HG02884 (cell line): ENCODE measurements around the gene ZDHHC7.
A peak's percentile ranks its signal among the peaks of the same experiment; 100 is the strongest.
"Not testable (repeated sequence)": the region's sequence is repeated elsewhere in the genome, so short reads cannot be mapped to it uniquely, and the experiment has no call there.

Source experiments
- ATAC-seq: cut with Tn5 transposase; IDR thresholded peaks from one replicate; pipeline ENCODE4 v1.9.1; 2021; ENCODE audit warnings: mild to moderate bottlenecking, moderate library complexity; ENCODE audit not compliant: unreplicated experiment

Gene ZDHHC7, protein sequence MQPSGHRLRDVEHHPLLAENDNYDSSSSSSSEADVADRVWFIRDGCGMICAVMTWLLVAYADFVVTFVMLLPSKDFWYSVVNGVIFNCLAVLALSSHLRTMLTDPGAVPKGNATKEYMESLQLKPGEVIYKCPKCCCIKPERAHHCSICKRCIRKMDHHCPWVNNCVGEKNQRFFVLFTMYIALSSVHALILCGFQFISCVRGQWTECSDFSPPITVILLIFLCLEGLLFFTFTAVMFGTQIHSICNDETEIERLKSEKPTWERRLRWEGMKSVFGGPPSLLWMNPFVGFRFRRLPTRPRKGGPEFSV

DNA sequence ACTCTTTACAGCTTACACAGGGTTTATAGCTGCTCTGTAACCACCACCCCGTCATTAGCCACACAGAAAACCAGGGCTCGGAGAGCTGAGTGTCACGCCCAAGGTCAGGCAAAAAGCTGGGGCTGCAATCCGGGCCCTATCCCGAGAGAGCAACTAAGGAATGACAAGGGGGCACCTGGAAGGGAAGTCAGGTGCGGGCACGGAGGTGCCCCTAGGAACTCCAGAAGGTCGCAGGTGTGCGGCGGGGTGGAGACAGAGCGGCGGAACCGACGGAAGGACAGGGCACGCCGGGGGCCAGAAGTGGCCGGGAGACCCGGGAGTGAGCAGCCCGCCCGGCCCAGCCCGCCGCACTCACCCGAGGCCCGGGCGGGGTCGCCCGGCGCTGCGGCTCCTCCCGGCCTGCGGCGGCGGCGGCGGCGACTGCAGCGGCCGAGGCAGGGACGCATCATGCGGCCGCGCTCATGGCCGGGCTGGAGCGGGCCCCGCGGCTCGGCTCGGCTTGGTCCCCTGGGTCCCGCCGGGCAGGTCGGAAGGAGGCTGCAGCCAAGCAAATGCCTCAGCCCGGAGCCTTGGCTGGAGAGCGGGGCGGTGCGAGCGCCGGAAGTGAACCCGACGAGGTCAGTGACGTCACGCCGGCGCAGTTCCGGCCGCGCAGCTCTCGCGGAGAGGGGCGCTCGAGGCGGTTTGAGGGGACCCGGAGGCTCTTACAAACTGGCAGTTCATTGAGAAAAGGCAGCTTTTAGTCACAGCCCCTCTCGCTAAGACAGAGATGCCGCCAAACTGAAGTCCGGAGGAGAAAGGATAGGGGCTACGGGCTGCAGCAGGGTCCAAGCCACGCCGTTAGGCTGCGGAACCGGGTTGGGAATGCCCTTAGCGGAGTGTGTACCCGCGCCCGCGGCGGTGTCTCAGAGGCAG lies at the start of gene ZDHHC7:
Gene ZDHHC7 (minus strand): TSS at position 605 of the 915 bp plus-strand sequence. CDS start 20,917 bp downstream, outside the sequence.
- ATAC-seq: peak; percentile 86

DNA sequence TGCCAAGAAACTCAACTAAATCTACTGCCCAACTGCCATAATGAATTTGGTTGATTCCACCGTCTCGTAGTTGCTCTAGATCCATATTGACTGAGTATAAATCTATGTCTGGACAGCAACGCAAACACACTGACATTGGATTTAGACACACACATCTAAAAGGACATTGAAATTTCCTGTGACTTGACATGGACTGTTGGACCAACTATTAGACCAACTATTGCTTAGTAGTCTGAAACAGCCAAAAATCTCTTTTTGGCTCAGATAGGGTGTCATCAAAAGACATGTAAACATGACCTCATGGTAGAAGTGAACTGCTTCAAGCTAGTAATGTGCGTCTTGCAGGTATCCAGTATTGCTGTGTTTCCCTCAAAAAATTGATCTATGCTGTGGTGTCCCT lies 47.6 kb upstream of the ZDHHC7 start:
- no peak for ATAC-seq

DNA sequence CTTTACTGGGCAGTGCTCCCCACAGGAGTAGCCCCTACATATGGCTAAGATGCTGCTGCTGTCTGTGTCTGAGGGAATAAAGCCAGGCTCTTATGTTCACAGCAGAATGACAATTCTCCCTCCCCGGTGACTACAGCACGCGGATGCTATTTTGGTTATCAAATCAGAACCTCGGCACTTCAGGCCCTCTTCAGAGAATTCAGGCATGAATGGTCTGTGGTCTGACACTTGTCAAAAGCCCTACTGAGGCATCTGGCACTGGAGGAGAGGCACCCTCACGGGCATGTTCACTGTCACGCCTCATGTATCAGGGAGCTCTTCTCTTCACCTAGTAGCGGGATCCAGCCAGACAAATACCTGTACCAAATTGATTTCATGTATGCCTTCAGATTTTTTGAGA lies 46.6 kb upstream of the ZDHHC7 start:
- ATAC-seq: no peak

DNA sequence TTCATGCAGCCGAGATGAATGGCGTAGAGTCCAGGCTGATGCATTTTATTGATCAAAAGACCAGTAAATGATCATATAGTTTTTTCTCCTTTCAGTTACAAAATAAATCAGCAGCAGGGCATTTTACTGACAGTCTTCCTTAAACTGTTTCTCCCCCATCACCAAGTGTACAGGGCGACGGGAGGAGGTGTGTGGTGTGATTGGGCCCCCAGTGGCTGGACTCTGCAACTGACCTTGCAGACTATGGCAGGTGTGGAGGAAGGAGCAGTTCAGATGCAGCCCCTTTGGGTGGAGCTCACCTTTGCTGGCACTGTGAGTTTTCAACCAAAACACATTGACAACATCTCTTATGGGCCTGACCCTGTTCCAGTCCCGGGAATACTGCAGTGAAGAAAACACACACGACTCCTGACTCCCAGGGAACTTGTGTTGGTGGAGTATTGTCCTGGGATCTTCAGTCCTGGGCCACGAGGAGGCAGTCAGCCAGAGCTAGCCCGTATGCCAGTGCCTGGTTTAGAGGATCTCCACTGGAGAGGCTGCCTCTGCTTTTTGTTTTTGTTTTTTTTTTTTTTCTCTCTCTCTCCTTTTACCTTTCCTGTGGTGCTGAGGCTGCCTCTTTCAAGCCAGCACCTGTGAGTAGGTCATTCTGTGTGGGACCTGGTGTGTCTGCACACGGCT lies 46.0 kb upstream of the ZDHHC7 start:
- ATAC-seq: no peak

DNA sequence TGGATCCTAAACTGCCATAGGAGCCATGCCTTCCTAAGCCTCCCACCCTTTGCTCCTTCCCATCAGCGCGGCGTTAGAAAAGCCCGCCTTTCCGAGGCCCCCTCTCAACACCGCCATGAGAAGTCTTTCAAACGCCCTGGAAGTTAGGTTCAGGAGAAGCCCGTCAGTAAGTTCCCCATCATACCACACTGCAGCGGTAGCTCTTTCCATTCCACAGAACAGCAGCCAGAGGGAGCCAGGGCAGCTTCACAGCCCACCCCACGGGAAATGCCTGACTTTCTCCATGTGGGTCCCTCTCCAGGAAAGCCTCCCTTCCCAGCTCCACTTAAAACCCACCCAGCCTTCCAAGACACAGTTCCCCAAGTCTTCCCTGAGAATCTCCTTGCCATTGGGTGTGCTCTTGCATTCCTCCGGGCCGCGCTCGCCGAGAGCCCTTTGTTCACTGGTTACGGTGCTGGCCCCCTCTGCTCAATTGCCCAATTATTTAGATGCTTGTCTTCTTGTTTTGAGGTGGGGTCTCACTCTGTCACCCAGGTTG lies 44.9 kb upstream of the ZDHHC7 start:
- ATAC-seq: no peak

DNA sequence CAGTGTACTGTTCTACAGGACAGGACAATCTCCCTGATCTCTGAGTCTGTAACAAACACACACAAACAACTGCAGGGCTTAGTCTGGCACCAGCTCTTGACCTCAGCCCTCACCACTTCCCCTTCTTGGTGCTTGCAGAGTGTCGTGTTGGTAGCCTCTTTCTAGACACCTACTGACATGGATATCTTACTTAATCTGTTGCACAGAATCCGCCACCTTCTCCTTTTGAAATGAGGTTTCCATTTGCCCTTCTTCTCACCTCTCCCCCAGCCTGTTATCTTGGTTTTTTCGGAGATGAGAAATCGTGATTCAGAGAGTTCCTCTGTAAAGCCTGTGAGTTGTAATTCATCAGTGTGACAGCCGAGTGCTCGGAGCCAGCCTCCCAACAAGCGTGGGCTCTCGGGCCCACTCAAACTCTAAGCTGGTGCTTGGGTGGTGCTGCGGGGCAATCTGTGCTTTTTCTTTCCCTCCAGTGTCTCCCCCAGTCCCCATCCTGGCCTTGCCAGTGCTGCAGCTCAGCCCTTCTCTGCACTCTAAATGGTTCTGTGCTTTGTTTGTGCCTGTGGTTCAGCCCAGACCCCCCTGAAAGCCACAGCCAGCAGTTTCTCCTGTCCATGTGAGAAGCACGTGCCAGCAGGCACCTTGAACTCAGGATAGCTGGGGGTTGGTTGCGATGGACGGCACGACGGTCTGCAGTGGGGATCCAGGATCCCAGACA lies 44.3 kb upstream of the ZDHHC7 start:
- peak; percentile 80 for ATAC-seq

DNA sequence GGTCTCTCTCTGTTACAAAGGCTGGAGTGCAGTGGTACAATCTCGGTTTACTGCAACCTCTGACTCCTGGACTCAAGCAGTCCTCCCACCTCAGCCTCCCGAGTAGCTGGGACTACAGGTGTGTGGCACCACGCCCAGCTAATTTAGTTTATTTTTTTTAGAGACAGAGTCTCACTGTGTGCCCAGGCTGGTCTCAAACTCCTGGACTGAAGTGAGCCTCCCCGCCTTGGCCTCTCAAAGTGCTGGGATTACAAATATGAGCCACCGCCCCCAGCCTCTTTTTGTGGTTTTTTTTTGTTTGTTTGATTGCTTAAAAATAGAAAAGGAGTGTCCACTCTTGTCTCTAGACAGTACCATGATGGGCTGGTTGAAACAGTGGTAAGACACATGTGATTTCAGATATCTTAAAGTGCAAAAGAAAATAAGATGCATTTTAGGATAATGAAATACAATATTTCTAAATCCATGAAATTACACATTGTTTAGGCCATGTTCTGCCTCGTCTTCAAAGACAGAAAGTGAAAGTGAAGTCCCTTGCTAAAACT lies 43.7 kb upstream of the ZDHHC7 start:
- ATAC-seq: no peak

DNA sequence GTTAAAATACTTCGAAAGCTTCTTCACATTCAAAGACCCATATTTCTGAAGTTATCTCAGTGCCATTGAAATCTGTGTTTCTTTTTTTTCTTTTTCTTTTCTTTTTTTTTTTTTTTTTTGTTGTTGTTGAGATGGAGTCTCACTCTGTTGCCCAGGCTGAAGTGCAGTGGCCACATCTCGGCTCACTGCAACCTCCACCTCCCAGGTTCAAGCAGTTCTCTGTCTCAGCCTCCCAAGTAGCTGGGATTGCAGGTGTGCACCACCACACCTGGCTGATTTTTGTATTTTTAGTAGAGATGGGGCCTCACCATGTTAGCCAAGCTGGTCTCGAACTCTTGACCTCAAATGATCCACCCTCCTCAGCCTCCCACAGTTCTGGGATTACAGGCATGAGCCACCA lies 43.0 kb upstream of the ZDHHC7 start:
- ATAC-seq: not testable (repeated sequence)

DNA sequence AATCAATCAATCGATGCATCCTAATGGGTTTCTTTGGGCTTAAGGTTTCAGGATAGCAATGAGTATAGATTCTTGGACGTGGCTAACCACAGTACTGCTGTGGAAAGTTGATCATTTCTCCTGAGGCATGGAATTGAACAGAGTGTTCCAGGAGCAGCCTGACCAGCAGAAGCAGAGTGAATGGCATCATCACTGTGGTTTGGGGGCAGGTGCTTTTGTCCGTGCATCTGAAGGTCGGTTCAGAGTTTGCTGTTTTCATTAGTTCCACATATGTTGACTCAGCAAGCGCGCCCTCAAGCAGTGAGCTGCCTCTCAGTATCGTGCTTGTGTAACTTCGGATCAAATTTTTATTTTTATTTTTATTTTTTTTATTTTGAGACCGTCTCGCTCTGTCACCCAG lies 41.2 kb upstream of the ZDHHC7 start:
- no peak for ATAC-seq

DNA sequence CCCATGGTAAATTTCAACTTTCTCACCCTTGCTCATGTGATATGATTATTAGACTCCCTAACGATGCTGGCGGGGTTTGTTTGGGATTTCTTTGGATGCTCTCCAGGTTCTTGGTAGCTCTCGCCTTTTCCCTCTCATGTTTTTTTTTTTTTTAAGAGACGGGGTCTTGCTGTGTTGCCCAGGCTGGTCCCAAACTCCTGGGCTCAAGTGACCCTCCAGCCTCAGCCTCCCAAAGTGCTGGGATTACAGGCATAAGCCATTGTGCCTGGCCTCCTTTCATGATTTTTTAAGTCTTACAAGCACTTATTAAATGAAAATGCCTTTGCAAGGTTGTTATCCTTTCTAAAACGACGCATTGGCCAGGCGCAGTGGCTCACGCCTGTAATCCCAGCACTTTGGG lies 40.3 kb upstream of the ZDHHC7 start:
- no peak for ATAC-seq

DNA sequence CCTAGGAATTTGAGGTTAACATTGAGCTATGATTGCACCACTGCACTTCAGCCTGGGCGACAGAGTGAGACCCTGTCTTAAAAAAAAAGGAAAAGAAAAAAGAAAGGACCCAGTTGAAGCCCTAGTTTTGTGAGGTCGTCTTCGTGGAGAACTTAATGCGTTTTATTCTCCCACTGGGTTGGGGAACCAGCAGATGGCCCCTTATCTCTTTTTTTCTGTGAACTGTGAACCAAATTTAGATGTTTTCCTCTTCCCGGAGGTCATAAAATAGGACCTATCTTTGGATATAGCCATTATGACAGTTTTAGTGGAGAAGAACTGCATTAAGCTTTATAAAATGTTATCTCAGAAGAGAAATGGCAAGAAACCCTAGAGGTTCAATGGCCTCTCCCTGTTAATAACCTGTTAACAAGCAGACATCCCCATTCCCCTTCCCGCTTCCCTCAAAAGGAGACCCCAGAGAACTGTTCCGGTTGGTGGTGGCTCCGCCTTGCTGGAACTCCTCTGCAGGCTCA lies 39.8 kb upstream of the ZDHHC7 start:
- no peak for ATAC-seq

DNA sequence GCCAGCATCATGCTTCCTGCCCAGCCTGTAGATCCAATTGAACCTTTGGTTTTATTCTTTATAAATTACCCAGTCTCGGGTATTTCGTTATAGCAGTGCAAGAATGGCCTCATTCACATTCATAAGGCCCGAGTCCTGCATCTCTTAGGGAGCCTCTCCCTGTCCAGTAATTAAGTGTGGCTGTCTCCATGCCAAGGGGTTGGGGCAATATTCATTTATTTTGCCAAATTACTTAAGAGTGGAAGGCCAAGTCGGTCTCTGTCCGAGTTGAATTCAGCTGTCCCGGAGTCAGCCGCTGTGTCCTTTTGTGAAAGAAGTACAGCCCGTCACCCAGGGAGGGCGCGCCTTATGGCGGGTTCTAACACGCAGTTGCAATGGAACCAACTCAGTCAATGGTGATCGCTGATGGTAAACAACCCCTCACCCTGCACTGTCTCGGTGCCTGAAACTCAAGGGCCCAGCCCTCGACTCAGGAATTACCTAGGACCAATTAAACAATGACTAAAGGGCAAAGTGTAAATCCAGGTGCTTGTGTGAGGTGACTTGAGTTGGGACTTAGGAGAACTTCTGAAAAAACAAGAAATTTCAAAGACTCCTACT lies 38.5 kb upstream of the ZDHHC7 start:
- no peak for ATAC-seq

DNA sequence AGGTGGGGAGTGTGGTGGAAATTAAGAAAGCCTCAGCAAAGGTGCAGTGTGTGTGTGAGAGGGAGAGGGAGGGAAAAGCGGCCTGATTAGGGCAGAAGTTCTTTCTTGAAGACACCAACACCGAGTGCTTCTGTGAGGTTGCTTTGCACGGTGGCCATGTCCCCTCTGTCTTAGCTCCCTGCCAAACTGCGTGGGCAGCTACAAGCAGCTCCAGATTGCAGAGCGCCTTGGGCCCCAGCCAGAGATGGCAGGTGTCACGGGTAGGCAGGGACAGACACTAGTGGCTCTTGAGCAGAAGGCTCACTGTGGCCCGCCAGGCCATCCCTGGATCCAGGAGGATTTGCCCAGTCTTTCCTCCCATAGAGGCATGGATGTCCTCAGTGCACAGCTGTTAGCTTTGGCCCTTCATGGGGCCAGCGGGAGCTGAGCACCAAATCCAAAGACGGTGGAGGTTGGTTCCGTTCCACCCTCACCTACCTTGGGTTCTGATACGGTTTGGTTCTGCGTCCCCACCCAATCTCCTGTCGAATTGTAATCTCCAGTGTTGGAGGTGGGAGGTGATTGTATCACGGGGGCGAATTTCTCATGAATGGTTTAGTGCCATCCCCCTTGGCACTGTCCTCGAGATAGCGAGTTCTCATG lies 37.7 kb upstream of the ZDHHC7 start:
- no peak for ATAC-seq

DNA sequence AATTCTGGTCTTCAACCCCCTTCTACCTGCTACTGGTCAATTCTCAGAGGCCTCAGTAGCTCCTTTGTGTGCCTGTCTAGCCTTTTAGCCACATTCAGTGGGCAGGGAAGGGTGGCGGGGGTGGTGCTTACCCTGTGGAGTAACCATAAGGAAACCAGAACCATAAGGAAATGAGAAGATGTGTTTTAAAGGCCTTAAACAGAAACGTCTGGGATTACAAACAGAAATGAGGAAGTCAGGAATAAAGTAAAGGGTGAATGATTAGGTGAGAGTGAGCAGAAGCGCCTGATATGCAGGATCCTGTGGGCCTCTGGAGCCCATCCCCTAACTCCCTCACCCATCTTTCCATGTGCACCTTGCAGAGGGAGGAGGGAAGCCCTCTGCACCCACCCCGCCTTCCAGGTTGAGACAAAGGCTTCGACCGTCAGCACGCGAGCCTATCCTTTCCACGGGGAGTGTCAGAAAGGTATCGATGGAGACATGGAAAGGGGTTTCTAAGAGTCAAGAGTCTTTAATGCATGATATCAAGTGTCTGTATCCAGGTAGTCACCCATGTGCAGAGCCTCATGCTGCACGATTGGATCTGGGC lies 36.6 kb upstream of the ZDHHC7 start:
- ATAC-seq: no peak

DNA sequence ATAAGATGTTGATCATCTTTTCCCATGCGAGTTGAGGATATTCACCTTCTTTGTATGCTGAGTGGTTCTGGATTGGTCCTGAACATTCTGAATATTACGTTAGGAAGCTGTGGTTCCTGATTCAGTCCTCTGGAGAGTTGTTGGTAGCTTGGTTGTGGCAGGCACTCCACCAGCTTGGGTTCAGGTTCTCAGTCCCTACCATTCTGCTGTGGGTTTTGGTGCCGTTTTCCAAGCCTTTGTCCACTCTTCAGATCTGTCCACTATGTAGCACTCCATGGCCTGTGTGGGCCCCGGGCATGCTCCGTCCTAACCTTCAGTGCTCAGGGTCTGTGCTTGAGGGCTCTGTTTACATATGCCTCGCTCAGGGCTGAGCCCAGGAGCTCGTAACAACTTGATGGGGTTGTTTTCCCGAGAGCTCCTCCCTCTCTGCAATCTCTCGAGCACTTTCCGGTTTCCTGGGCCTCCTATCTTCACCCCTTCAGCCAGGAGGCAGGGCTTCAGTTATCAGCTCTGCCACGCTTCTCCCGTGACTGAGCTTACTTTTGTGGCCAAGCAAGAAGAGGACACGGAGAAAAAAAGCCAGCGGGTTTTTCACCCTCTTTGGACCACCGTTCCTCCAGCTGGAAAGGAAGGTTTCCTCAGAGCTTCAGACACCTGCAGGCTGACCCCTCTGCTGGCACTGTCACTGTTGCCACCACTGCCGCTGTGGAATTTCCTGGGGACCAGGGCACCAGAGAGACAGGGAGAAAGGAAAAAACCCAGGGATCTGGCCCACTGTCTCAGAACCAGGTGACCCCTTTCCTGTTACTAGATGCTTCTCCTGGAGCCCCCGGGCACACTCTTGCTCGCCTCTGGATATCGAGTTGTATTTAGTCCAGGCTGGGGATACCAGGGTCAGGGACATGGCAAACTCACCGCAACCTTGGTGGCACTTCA lies 35.9 kb upstream of the ZDHHC7 start:
- ATAC-seq: no peak

DNA sequence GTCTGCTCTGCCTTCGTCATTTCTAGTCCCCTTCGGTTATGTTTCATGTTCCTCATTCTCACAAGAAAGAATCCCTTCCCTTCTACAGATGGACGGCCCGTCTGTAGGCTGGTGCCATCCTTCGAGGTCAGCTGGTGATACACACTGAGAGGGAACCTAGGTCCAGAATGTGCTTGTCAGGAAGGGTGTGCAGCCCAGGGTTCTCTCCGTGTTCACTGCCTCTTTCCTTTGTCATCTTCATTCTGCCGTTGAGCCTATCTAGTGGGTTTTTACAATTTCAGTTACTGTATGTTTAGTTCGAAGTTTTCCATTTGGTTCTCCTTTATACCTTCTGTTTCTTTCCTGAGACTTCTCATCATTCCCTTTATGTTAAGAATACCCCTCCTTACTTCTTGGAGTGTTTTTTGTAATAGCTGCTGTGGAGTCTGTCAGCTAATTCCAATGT lies 35.2 kb upstream of the ZDHHC7 start:
- no peak for ATAC-seq

DNA sequence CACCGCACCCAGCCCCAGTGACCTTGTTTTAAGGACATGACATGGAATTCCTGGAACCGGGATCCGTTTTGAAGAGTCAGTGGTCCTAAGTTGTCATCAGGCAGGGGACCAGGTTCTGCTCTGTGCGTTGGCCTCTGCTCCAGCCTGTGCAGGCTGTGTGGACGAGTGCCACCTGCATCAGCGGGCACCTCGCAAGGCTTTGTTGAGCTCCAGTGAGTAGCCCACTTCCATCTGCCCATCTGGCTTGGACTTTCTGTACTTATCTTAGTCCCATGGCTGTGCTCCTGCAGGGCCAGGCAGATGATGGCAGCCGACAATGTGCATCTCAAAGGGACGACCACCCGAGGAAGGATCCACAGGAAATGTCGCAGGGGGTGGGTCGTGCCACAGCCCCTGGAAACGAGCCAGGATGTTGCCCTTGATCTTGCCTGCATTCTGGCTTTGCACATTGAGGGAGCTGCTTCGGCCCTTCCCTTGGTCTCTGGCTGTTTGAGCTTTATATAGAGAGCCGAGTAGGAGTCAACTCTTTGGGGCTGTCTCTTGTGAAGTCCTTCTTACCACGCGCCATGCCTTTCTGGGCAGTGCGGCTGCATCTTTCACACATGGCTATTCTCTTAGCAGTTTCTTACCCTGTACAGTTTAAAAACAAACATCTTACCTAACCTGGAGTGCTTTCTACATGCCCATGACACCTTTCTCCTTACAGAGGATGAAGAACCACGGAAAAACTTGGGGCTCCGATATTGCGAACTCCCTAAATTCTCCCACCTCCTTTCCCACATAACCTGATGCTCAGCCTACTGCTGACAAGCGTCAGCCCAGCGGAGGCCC lies 34.5 kb upstream of the ZDHHC7 start:
- ATAC-seq: no peak
